Skeletal muscle tissue (tissue), 4 donors: ENCODE data around the gene ESRP2. TPM values are rescaled to one million over a fixed set of nuclear protein-coding genes. Genes with fewer than 3 reads are reported as not detected.

Experiments used
- H3K27ac ChIP-seq: one replicate; pipeline ENCODE4 v1.7.0; 2013; ENCODE audit warnings: mild to moderate bottlenecking, low read depth, low read length, inconsistent platforms
- H3K27me3 ChIP-seq, 3 donors: one replicate each; pipeline ENCODE4 v1.7.0; 2013; ENCODE audit warnings: low read length in 3 of 3; ENCODE audit not compliant: control insufficient read depth in 3 of 3, insufficient read depth in 3 of 3
- H3K36me3 ChIP-seq, 3 donors: one replicate each; pipeline ENCODE4 v1.7.0; 2013; ENCODE audit warnings: low read length in 3 of 3; ENCODE audit not compliant: control insufficient read depth in 3 of 3, insufficient read depth in 3 of 3
- H3K4me1 ChIP-seq, 3 donors: one replicate each; pipeline ENCODE4 v1.7.0; 2013; ENCODE audit warnings: low read length in 3 of 3, mild to moderate bottlenecking in 3 of 3; ENCODE audit not compliant: control insufficient read depth in 3 of 3, insufficient read depth in 3 of 3
- H3K4me3 ChIP-seq, 3 donors: one replicate each; pipeline ENCODE4 v1.7.0; 2013; ENCODE audit warnings: low read length in 3 of 3
- H3K9ac ChIP-seq, 3 donors: one replicate each; pipeline ENCODE4 v1.7.0; 2013; ENCODE audit warnings: low read length in 3 of 3, mild to moderate bottlenecking in 3 of 3, moderate library complexity in 2 of 3, low read depth in 1 of 3
- H3K9me3 ChIP-seq, 3 donors: one replicate each; pipeline ENCODE4 v1.7.0; 2013; ENCODE audit warnings: low read length in 3 of 3; ENCODE audit not compliant: control insufficient read depth in 3 of 3
- total RNA-seq: library from RNA; depleted of rRNA; stranded (reverse); fragments of >200 nt; gene quantifications from one replicate; pipeline ENCODE4 v1.2.3, GENCODE V29; 2014
- donor health status: Osteomylitis.

ESRP2 gene
- total RNA-seq, 1 donor from 2014 or later = not detected

GRCh38 chr16:68233835-68234187, 2.1 kb downstream of the ESRP2 start:
- Histone ChIP-seq H3K9me3 (no peaks in the 10 kb centered on the region), H3K27ac (no peak overlapping the region), H3K36me3 (peaks cover 0 to 16% (median 11%) of the 10 kb centered on the region in 3 donors), H3K27me3 (no peaks in the 10 kb centered on the region), H3K9ac (no peak overlapping the region), H3K4me3 (no peak overlapping the region), H3K4me1 (peaks cover 21 to 26% (median 24%) of the 10 kb centered on the region in 3 donors)

GRCh38 chr16:68233085-68233834, 2.7 kb downstream of the ESRP2 start:
- peaks cover 26 to 32% (median 29%) of the 10 kb centered on the region in 3 donors for H3K4me1 ChIP-seq
- H3K27me3 ChIP-seq = no peaks in the 10 kb centered on the region
- no peak overlapping the region for H3K4me3 ChIP-seq
- H3K36me3 ChIP-seq = peaks cover 0 to 16% (median 11%) of the 10 kb centered on the region in 3 donors
- H3K9me3 ChIP-seq = no peaks in the 10 kb centered on the region
- H3K9ac ChIP-seq = no peak overlapping the region
- H3K27ac ChIP-seq = no peak overlapping the region

- Histone ChIP-seq H3K36me3 (peaks cover under 1 to 16% (median 11%) of the 10 kb centered on the region in 3 donors), H3K27ac (no peak overlapping the region), H3K4me1 (peaks cover 30 to 37% (median 34%) of the 10 kb centered on the region in 3 donors), H3K27me3 (no peaks in the 10 kb centered on the region), H3K9ac (no peak overlapping the region), H3K4me3 (no peak overlapping the region), H3K9me3 (no peaks in the 10 kb centered on the region)
These were observed 3.6 kb downstream of the ESRP2 start for GRCh38 chr16:68232335-68232734.

GRCh38 chr16:68231384-68232136, 4.4 kb downstream of the ESRP2 start:
- Histone ChIP-seq H3K36me3 (peaks cover 4 to 16% (median 11%) of the 10 kb centered on the region in 3 donors), H3K4me1 (peaks cover 29 to 37% (median 32%) of the 10 kb centered on the region in 3 donors), H3K9me3 (no peaks in the 10 kb centered on the region), H3K27me3 (no peaks in the 10 kb centered on the region), H3K9ac (no peak overlapping the region), H3K27ac (no peak overlapping the region), H3K4me3 (no peak overlapping the region)

- no peaks in the 10 kb centered on the region for H3K27me3 ChIP-seq
- H3K27ac ChIP-seq = no peak overlapping the region
- H3K9me3 ChIP-seq = no peaks in the 10 kb centered on the region
- no peak overlapping the region for H3K9ac ChIP-seq
- peaks cover 30 to 35% (median 34%) of the 10 kb centered on the region in 3 donors for H3K4me1 ChIP-seq
- no peak overlapping the region for H3K4me3 ChIP-seq
- peaks cover 9 to 20% (median 15%) of the 10 kb centered on the region in 3 donors for H3K36me3 ChIP-seq
These were observed 5.0 kb downstream of the ESRP2 start for GRCh38 chr16:68230956-68231355.

GRCh38 chr16:68230176-68230571, 5.8 kb downstream of the ESRP2 start:
- H3K9ac ChIP-seq = no peak overlapping the region
- H3K27me3 ChIP-seq = no peaks in the 10 kb centered on the region
- H3K9me3 ChIP-seq = no peaks in the 10 kb centered on the region
- H3K36me3 ChIP-seq = peaks cover 9 to 20% (median 15%) of the 10 kb centered on the region in 3 donors
- H3K4me1 ChIP-seq = peaks cover 32 to 37% (median 35%) of the 10 kb centered on the region in 3 donors
- H3K4me3 ChIP-seq = no peak overlapping the region
- no peak overlapping the region for H3K27ac ChIP-seq

GRCh38 chr16:68229431-68230175, 6.3 kb downstream of the ESRP2 start:
- Histone ChIP-seq H3K4me1 (peaks cover 32 to 37% (median 35%) of the 10 kb centered on the region in 3 donors), H3K4me3 (no peak overlapping the region), H3K27me3 (no peaks in the 10 kb centered on the region), H3K9ac (peak overlapping the region in 1 of 3 donors; percentile 29), H3K9me3 (no peaks in the 10 kb centered on the region), H3K27ac (peak overlapping the region; percentile 37), H3K36me3 (peaks cover 9 to 20% (median 15%) of the 10 kb centered on the region in 3 donors)

- peaks cover 32 to 33% (median 33%) of the 10 kb centered on the region in 3 donors for H3K4me1 ChIP-seq
- peak overlapping the region; percentile 37 for H3K27ac ChIP-seq
- H3K9me3 ChIP-seq = no peaks in the 10 kb centered on the region
- H3K36me3 ChIP-seq = peaks cover 9 to 20% (median 15%) of the 10 kb centered on the region in 3 donors
- no peak overlapping the region for H3K4me3 ChIP-seq
- peak overlapping the region in 2 of 3 donors; percentile 29 to 50 for H3K9ac ChIP-seq
- no peaks in the 10 kb centered on the region for H3K27me3 ChIP-seq
These were observed 7.3 kb downstream of the ESRP2 start for GRCh38 chr16:68228652-68229051.

GRCh38 chr16:68227850-68228553, 7.9 kb downstream of the ESRP2 start:
- no peaks in the 10 kb centered on the region for H3K27me3 ChIP-seq
- peaks cover 9 to 20% (median 15%) of the 10 kb centered on the region in 3 donors for H3K36me3 ChIP-seq
- H3K4me3 ChIP-seq = no peak overlapping the region
- H3K9ac ChIP-seq = peak overlapping the region in 1 of 3 donors; percentile 66
- peaks cover 32 to 33% (median 33%) of the 10 kb centered on the region in 3 donors for H3K4me1 ChIP-seq
- H3K27ac ChIP-seq = peak overlapping the region; percentile 37
- no peaks in the 10 kb centered on the region for H3K9me3 ChIP-seq
